Gastrocnemius medialis (tissue), 4 donors: ENCODE measurements around the gene SERINC5. TPM values are rescaled to one million over a fixed set of nuclear protein-coding genes. Genes with fewer than 3 reads are reported as not detected.

Experiments
- ATAC-seq, 2 donors: fragments of 150-250 bp; one replicate each; pipeline ENCODE4 v1.9.1; 2016
- DNase-seq, 2 donors: peaks; one replicate each; pipeline ENCODE4 v3.0.0-alpha.2; 2019
- H3K27ac ChIP-seq, 4 donors: fragments of 200-600 bp; sonication (generic); 1 replicate in 1 of 4; 2 replicates in 3 of 4; pipeline ENCODE4 v1.5.1; 2016 to 2018; ENCODE audit warnings: mild to moderate bottlenecking in 2 of 4, moderate library complexity in 1 of 4
- H3K27me3 ChIP-seq, 3 donors: fragments of 200-600 bp; sonication (generic) in 2 of 3; 1 replicate in 1 of 3; 2 replicates in 2 of 3; pipeline versions ENCODE4 v1.5.1 to v1.6.0; 2016 to 2019; ENCODE audit warnings: mild to moderate bottlenecking in 1 of 3, moderate library complexity in 1 of 3
- H3K36me3 ChIP-seq, 2 donors: fragments of 200-600 bp; sonication (generic) in 1 of 2; one replicate each; pipeline ENCODE4 v1.5.1; 2017 to 2018
- H3K4me1 ChIP-seq, 2 donors: fragments of 200-600 bp; sonication (generic) in 1 of 2; one replicate each; pipeline ENCODE4 v1.5.1; 2016 to 2017; ENCODE audit warnings: mild to moderate bottlenecking in 2 of 2
- H3K4me3 ChIP-seq, 4 donors: fragments of 200-600 bp; sonication (generic) in 3 of 4; 1 replicate in 1 of 4; 2 replicates in 3 of 4; pipeline ENCODE4 v1.5.1; 2016 to 2019; ENCODE audit warnings: mild to moderate bottlenecking in 2 of 4
- H3K9me3 ChIP-seq, 3 donors: fragments of 200-600 bp; sonication (generic) in 2 of 3; 1 replicate in 1 of 3; 2 replicates in 2 of 3; pipeline ENCODE4 v1.5.1; 2016 to 2019
- CTCF ChIP-seq, 5 experiments: fragments of 450-650 bp in 3 of 5; fragments of 200-600 bp in 2 of 5; sonication (generic) in 2 of 5; IDR thresholded peaks in 4 of 5; conservative IDR thresholded peaks in 1 of 5; 1 replicate in 4 of 5; 2 replicates in 1 of 5; pipeline ENCODE4 v1.5.1; 2016 to 2019; ENCODE audit warnings: antibody characterized with exemption in 5 of 5, mild to moderate bottlenecking in 3 of 5, moderate library complexity in 3 of 5
- POLR2A ChIP-seq, 2 donors: fragments of 450-650 bp; IDR thresholded peaks; one replicate each; pipeline ENCODE4 v1.6.1; 2017; ENCODE audit warnings: antibody characterized with exemption in 2 of 2, mild to moderate bottlenecking in 2 of 2, moderate library complexity in 2 of 2
- in situ Hi-C, 4 donors: fragments of 200-750 bp; cut with MboI; loops; one replicate each; pipeline versions ENCODE4 v1.15.0 to v1.8.0; 2017; ENCODE audit warnings: low sequenced_read_pairs in 4 of 4
- intact Hi-C: fragments of 100-400 bp; cut with DNase I; formaldehyde crosslinking; loops from one replicate; pipeline ENCODE4 v1.15.1; 2023; ENCODE audit warnings: low total_unique reads
- total RNA-seq, 4 donors: library from RNA; depleted of rRNA; stranded (reverse); fragments of >200 nt; gene quantifications; one replicate each; pipeline versions ENCODE4 v1.1.0 to v1.2.3, GENCODE V29; 2016

The SERINC5 gene
- total RNA-seq, 4 donors from 2014 or later: 1.4 to 5.3 (median 3.0) TPM

DNA sequence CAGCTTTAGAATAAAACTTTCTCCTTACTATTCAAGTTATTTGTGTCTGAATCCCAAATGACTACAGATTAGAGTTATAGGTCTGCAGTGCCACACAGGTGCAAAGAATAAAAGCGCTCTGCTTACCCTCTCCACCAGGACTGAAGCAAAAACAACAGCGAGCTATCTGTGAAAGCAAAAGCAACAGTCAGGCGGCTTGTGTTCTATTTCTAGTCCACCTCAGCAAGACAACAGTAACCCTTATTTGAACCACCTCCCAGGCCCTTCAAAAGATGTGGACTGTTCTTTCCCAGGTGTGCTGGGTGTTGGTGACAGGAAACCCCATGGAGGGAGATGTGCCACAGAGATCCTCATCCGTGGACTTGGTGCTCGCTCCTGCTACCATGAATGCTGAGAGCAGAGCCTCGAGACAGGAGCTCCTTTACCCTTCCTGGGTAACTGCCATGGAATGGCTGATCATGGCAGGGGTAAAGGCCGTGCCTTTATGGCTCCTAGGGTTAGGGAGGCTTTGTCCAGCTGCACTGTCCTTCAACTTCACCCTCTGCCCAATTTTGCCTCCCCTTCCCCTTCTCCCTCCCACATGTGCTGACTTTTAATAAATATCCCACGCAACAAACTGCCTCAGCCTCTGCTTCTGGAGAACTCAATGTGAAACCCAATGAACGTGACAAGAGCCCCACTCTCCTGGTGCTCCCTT, 108.6 kb downstream of the SERINC5 start:
- in situ Hi-C loops (no loop called here), intact Hi-C loops (no loop called here)
- no peaks in the 10 kb centered on the region for H3K27me3 ChIP-seq
- H3K4me1 ChIP-seq: peaks cover 3 to 4% of the 10 kb centered on the region in 2 donors
- H3K36me3 ChIP-seq: no peaks in the 10 kb centered on the region
- ATAC-seq (peak in 1 of 2 donors; percentile 66), DNase-seq (no peak)
- no peak overlapping the region for H3K4me3 ChIP-seq
- H3K9me3 ChIP-seq: no peaks in the 10 kb centered on the region
- peak overlapping the region in 1 of 4 donors; percentile 8 for H3K27ac ChIP-seq
- TF ChIP-seq CTCF (IDR thresholded peaks at IDR 0.05 in 4 of 5, conservative IDR thresholded peaks at IDR 0.05 in 1 of 5): no peak
- TF ChIP-seq POLR2A (IDR thresholded peaks at IDR 0.05): no peak

- H3K4me3 ChIP-seq: no peak overlapping the region
- DNase-seq (no peak), ATAC-seq (no peak)
- TF ChIP-seq CTCF (IDR thresholded peaks at IDR 0.05 in 4 of 5, conservative IDR thresholded peaks at IDR 0.05 in 1 of 5) (no peak), POLR2A (IDR thresholded peaks at IDR 0.05) (no peak)
- intact Hi-C loops (no loop called here), in situ Hi-C loops (no loop called here)
- no peaks in the 10 kb centered on the region for H3K9me3 ChIP-seq
- peaks cover 15% of the 10 kb centered on the region in 2 donors for H3K4me1 ChIP-seq
- no peaks in the 10 kb centered on the region for H3K27me3 ChIP-seq
- no peaks in the 10 kb centered on the region for H3K36me3 ChIP-seq
- H3K27ac ChIP-seq: no peak overlapping the region
These were observed 109.8 kb downstream of the SERINC5 start for GRCh38 chr5:80146046-80146445.

DNA sequence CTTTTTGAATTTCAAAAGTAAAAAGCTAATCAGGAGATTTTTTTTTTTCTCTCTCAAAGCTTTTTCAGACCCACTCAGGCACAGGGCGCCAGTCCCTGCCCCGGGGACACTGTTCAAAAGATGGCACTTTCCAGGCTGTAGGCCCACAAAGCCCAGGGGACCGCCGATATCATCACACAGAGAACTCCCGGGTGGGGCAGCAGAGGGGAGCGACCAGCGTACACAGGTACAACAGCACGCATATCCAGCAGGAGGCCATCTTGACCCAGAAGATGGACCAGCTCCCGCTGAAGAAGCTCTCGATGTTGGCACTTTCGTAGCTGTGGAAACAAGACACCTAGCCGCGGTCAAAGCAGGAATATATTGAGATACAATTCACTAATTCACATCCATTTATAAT, 112.4 kb downstream of the SERINC5 start:
- no peaks in the 10 kb centered on the region for H3K36me3 ChIP-seq
- in situ Hi-C loops: no loop called here

DNA sequence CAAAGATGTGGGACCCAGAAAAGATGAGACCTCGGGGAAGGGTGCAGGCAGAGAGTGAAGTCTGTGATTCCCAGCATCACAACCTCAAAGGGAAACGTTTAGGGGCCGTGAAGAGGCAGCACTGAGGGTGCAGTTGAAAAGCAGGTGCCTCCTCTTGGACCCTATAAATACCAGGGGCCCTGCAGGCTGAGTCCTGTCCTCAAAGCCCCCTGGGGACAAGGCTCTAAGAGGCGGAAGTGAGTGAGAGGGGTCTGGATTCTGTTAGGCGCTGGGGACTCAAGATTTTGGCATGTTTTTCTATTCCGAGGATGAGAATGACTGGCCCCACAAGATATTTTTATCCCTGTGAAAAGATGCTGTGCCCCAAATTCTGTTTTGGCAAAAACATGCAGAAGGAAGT, 112.9 kb downstream of the SERINC5 start:
- no peak for DNase-seq
- Histone ChIP-seq H3K27me3 (no peaks in the 10 kb centered on the region), H3K4me3 (no peak overlapping the region), H3K4me1 (peaks cover 17 to 23% of the 10 kb centered on the region in 2 donors), H3K36me3 (no peaks in the 10 kb centered on the region), H3K9me3 (no peaks in the 10 kb centered on the region), H3K27ac (peak overlapping the region; percentile 79 to 86 (median 84))
- TF ChIP-seq POLR2A (IDR thresholded peaks at IDR 0.05) (no peak), CTCF (IDR thresholded peaks at IDR 0.05 in 4 of 5, conservative IDR thresholded peaks at IDR 0.05 in 1 of 5) (no peak)
- in situ Hi-C loops: no loop called here
- ATAC-seq: no peak
- intact Hi-C loops: no loop called here

More for the DNA sequence above, 112.4 kb downstream of the SERINC5 start:
- TF ChIP-seq CTCF (IDR thresholded peaks at IDR 0.05 in 4 of 5, conservative IDR thresholded peaks at IDR 0.05 in 1 of 5) (no peak), POLR2A (IDR thresholded peaks at IDR 0.05) (no peak)
- Histone ChIP-seq H3K4me3 (no peak overlapping the region), H3K4me1 (peaks cover 17 to 23% of the 10 kb centered on the region in 2 donors), H3K9me3 (no peaks in the 10 kb centered on the region), H3K27ac (peak overlapping the region in 3 of 4 donors; percentile 30 to 86 (median 79)), H3K27me3 (no peaks in the 10 kb centered on the region)
- no peak for ATAC-seq
- intact Hi-C loops: no loop called here
- no peak for DNase-seq
